Measurements from ENCODE around the gene HSF2BP. TPM values are rescaled to one million over a fixed set of nuclear protein-coding genes. Genes with fewer than 3 reads are reported as not detected.

HSF2BP gene
- total RNA-seq, 2 experiments from 2014 or later, result 1.5 TPM

DNA sequence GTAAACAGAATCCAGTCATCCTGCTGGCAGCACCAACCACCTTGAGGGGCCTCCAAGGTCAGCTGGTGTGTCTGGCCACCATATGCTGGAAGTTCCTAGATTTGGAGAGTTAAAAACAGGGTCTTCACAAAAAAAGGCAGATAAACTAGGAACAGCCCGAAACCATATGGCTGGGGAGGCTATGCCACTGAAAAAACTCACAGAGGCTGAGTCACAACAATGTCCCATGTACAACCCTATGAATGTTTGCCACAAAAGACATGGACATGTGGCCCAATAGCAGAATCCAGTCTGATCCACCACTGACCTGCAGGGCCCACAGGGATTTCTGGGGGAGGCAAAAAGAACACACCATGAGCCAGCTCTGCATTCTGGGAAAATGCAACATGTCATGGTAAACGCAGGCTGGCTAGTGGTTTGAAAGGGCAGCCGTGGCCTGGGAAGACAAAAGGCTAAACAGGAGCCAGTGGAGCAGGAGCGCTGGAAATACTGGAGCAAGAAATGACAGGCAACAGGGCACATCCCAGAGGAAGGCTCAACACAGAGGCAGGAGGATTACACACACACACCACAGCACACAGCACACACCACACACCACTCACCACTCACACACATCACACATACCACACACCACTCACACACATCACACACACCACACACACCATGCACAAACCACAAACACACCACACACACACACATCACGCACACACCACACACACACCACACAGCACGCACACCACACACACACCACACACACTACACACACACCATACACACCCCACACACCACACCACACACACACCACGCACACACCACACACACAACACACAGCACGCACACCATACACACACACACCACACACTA, 55.4 kb downstream of the HSF2BP start:
- no peak for DNase-seq
- no peak for ATAC-seq

DNA sequence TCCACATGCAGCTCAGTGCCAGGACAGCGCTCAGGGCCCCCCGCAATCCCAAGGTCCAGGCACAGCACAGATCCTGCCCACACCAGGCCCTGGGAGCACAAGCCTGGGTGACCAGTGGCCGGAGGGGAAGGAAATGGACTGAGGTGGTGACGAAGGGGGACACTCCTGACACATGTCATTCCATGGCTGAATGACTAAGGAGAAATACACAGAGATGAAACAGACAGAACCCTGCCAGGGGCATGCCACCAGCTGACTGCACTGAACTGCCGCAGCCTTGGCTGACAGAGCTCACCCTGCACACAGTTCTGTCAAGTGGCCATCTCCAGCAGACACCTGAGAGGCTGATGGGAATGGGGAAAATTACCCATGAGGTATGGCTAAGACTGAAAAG, 56.1 kb downstream of the HSF2BP start:
- intact Hi-C loops (cut with micrococcal nuclease), result no loop called here
- CTCF ChIA-PET, result no interaction called here
- ATAC-seq (no peak), DNase-seq (no peak)
- POLR2A ChIA-PET, result interaction anchor here (1.3 kb wide), 1 partner anchor 23 kb away, joined by 3 read pairs; no protein-coding TSS in a partner anchor
- TF ChIP-seq, protein P1, sequence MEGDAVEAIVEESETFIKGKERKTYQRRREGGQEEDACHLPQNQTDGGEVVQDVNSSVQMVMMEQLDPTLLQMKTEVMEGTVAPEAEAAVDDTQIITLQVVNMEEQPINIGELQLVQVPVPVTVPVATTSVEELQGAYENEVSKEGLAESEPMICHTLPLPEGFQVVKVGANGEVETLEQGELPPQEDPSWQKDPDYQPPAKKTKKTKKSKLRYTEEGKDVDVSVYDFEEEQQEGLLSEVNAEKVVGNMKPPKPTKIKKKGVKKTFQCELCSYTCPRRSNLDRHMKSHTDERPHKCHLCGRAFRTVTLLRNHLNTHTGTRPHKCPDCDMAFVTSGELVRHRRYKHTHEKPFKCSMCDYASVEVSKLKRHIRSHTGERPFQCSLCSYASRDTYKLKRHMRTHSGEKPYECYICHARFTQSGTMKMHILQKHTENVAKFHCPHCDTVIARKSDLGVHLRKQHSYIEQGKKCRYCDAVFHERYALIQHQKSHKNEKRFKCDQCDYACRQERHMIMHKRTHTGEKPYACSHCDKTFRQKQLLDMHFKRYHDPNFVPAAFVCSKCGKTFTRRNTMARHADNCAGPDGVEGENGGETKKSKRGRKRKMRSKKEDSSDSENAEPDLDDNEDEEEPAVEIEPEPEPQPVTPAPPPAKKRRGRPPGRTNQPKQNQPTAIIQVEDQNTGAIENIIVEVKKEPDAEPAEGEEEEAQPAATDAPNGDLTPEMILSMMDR (IDR thresholded peaks at IDR 0.05), result no peak
- Mint-ChIP-seq H3K36me3 (ENCODE audit: low read depth) (no peaks in the 10 kb centered on the region), H3K4me3 (no peak overlapping the region), H3K9me3 (no peaks in the 10 kb centered on the region), H3K27ac (no peak overlapping the region), H3K27me3 (no peaks in the 10 kb centered on the region), H3K4me1 (ENCODE audit: low read depth) (peaks cover 6% of the 10 kb centered on the region)

More for the DNA sequence above, 55.4 kb downstream of the HSF2BP start:
- H3K4me1 Mint-ChIP-seq (ENCODE audit: low read depth), result peaks cover 6% of the 10 kb centered on the region
- TF ChIP-seq, protein P1 (IDR thresholded peaks at IDR 0.05), result no peak
- intact Hi-C loops (cut with micrococcal nuclease), result no loop called here
- H3K27ac Mint-ChIP-seq, result no peak overlapping the region
- no peaks in the 10 kb centered on the region for H3K36me3 Mint-ChIP-seq (ENCODE audit: low read depth)
- ChIA-PET CTCF (no interaction called here), POLR2A (no interaction called here)
- H3K9me3 Mint-ChIP-seq, result no peaks in the 10 kb centered on the region
- H3K27me3 Mint-ChIP-seq, result no peaks in the 10 kb centered on the region
- H3K4me3 Mint-ChIP-seq, result no peak overlapping the region

DNA sequence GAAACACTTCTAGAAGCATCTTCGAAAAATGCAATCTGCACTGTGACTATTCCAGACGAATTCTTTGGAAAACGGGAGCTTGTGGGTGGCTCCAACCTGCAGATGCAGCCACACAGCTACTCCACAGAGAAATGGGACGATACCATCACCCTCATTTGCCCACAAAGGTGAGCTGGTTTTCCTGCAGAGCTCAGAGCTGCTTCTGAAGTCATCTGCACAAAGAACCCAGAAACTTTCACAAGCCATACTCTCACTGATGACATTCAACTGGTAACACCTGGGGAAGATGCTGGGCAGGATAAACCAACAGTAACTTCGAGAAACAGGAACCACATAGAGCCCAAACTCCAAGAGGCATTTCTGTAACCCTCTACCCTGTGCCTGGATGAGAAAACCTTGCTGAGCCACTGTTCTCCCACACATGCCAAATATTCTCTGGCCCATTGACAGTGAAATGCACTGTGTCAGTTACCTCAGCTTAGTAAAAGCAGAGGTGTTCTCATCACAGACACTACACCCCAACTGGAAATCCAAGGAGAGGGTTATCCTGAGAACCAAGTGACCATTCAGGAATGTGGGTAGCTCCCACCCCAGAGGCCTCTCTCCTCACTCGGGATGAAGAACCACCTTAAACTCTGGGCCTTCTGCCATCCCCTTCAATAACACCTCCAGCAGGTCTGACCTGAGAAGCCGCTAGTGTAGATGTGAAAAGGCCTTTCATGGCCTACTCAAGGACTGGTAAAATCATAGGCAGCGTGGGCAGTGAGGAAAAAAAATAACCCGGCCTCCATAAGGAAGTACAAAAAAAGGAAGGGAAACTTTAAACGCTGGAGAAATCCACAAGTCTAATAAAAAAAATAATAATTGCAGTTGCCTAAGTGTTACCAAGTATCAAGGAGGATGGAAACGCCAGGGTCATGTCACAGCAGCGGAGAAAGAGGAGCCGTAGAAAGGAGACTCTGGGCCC, 56.7 kb downstream of the HSF2BP start:
- H3K27ac Mint-ChIP-seq, result no peak overlapping the region
- CTCF ChIA-PET, result interaction anchor here (1.7 kb wide), 1 partner anchor 7 kb away, joined by 5 read pairs; no protein-coding TSS in a partner anchor
- no peaks in the 10 kb centered on the region for H3K27me3 Mint-ChIP-seq
- H3K4me3 Mint-ChIP-seq, result no peak overlapping the region
- intact Hi-C loops (cut with micrococcal nuclease), result no loop called here
- no peaks in the 10 kb centered on the region for H3K36me3 Mint-ChIP-seq (ENCODE audit: low read depth)
- peaks cover 6% of the 10 kb centered on the region for H3K4me1 Mint-ChIP-seq (ENCODE audit: low read depth)
- TF ChIP-seq, protein P1 (IDR thresholded peaks at IDR 0.05), result no peak
- no peaks in the 10 kb centered on the region for H3K9me3 Mint-ChIP-seq
- DNase-seq, result no peak
- no peak for ATAC-seq
- POLR2A ChIA-PET, result interaction anchor here (1.3 kb wide), 1 partner anchor 22 kb away, joined by 3 read pairs; no protein-coding TSS in a partner anchor

DNA sequence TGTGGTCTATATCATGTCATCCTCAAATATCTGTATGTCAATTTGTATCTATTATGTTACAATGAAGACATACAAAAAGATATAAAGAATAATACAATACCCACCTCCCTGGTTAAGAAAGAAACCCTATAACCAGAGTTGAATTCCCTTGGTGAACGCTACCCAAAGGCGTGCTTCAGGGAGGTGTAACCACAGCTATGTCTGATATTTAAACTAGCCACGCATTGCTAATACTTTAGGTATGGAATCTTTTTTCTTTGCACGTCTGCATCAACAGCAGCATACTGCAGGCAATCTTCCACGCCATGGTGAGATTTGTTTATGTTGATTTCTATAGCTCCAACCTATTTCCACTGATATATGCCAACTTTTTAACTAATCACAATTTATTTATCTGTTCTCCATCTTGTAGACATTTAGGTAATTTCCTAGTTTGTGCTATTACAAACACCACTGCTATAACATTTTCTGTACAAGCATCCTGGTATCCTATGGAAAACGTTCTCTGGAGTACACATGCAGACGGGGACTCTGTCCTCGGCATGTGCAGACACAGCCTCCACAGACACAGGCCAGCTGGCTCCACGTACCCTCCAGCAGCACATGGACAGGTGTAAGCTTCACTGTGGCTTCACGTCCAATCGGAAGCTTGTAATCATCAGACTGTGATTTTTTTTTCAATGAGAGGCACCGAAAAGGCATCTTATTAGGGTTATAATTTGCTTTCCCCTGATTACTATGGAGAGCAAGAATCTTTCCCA, 58.5 kb downstream of the HSF2BP start:
- TF ChIP-seq, protein P1 (IDR thresholded peaks at IDR 0.05), result no peak
- no peaks in the 10 kb centered on the region for H3K9me3 Mint-ChIP-seq
- ChIA-PET CTCF (interaction anchor here (0.9 to 1.7 kb wide), 2 partner anchors 9 to 10 kb away, joined by 3 to 5 read pairs; no protein-coding TSS in a partner anchor), POLR2A (no interaction called here)
- ATAC-seq, result no peak
- DNase-seq, result no peak
- H3K36me3 Mint-ChIP-seq (ENCODE audit: low read depth), result no peaks in the 10 kb centered on the region
- no peak overlapping the region for H3K4me3 Mint-ChIP-seq
- no peak overlapping the region for H3K27ac Mint-ChIP-seq
- H3K4me1 Mint-ChIP-seq (ENCODE audit: low read depth), result peaks cover 6% of the 10 kb centered on the region
- no peaks in the 10 kb centered on the region for H3K27me3 Mint-ChIP-seq
- intact Hi-C loops (cut with micrococcal nuclease), result no loop called here

Measured in activated CD8-positive, alpha-beta T cell treated with anti-CD3 and anti-CD28 coated beads for 36 hours (primary cell).